ENCODE data around the gene RMND5B. TPM values are rescaled to one million over a fixed set of nuclear protein-coding genes. Genes with fewer than 3 reads are reported as not detected.

Gene RMND5B
- total and polyA plus RNA-seq, 2 experiments from 2014 or later: 27.2 to 42.2 TPM

DNA sequence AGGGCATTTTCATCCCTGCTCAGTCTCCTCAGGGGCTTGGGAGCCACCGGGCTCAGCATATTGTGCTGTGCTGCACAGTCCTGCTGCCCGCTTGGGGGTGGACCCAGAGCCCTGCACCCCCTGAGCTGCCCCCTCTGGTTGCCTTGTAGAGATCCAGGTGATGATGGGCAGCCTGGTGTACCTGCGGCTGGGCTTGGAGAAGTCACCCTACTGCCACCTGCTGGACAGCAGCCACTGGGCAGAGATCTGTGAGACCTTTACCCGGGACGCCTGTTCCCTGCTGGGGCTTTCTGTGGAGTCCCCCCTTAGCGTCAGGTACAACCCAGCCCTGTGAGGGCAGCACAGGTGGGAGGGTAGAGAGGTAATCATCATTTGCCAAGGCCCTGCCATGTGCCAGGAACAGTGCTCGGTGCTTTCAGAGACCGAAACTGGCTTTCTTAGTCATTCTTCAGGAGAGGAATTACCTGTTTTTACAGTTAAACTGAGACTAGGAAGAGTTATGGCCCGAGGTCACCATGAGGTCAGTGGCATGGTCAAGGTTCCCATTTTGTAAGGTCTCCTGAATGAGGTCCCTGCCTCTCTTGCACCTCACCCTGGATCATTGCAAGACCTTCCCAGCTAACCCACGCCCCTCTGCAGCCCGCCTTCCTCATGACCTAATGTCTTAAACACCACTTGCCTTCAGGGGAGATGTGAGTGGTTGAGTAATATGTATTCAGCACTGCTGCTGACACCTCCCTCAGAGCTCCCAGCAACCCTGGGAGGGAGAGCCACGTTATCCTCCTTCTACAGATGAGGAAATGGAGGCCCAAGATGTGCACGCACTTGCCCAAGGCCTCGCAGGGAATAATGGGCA lies 15.4 kb downstream of the RMND5B start:
- no peaks in the 10 kb centered on the region for H3K27me3 ChIP-seq
- H3K36me3 ChIP-seq (replicated peaks; ENCODE audit: insufficient read depth, low read depth): no peaks in the 10 kb centered on the region
- WGBS (ENCODE audit: low lambda C conversion rate, missing lambda C conversion rate): 58% methylated on average over 14 of the region's 14 CpGs

DNA sequence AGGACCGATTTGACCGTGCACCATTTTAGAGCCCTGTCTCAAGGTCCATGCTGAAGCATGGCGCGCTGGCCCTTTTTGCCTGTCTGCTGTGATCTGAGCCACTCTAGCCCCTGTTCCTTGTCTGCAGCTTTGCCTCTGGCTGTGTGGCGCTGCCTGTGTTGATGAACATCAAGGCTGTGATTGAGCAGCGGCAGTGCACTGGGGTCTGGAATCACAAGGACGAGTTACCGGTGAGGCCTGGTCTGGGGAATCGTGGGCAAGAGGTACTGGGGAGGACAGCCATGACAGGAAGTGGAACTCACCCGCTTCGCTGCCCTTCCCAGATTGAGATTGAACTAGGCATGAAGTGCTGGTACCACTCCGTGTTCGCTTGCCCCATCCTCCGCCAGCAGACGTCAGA lies 16.6 kb downstream of the RMND5B start:
- TF ChIP-seq EZH2phosphoT487 (IDR thresholded peaks at IDR 0.05; ENCODE audit: low read depth, severe bottlenecking, unreplicated experiment): no peak
- TF ChIP-seq CTCF (IDR thresholded peaks at IDR 0.05; ENCODE audit: poor library complexity): no peak
- no peak for TF ChIP-seq EZH2 (IDR thresholded peaks at IDR 0.05; ENCODE audit: borderline replicate concordance)

More for the DNA sequence above, 15.4 kb downstream of the RMND5B start:
- DNase-seq (ENCODE audit: low spot score): peak; percentile 82
- H3K4me3 ChIP-seq: no peak overlapping the region
- H3K9me3 ChIP-seq (ENCODE audit: low read depth): no peaks in the 10 kb centered on the region
- H3K79me2 ChIP-seq: no peaks in the 10 kb centered on the region
- H3K4me2 ChIP-seq: no peak overlapping the region
- no peaks in the 10 kb centered on the region for H3K4me1 ChIP-seq (ENCODE audit: insufficient read depth)
- no peak overlapping the region for H3K27ac ChIP-seq
- no peak overlapping the region for H2AFZ ChIP-seq
- H3K9me2 ChIP-seq (replicated peaks; ENCODE audit: insufficient read depth): no peaks in the 10 kb centered on the region
- no peaks in the 10 kb centered on the region for H4K20me1 ChIP-seq (ENCODE audit: insufficient read depth, poor library complexity, severe bottlenecking)
- no peak for TF ChIP-seq EZH2 (IDR thresholded peaks at IDR 0.05; ENCODE audit: borderline replicate concordance)
- peak; percentile 68 for TF ChIP-seq CTCF (IDR thresholded peaks at IDR 0.05; ENCODE audit: poor library complexity)
- TF ChIP-seq EZH2phosphoT487 (IDR thresholded peaks at IDR 0.05; ENCODE audit: low read depth, severe bottlenecking, unreplicated experiment): no peak

GRCh38 chr5:178149199-178149932 lies 18.6 kb downstream of the RMND5B start:
- Histone ChIP-seq H3K9me2 (replicated peaks; ENCODE audit: insufficient read depth) (no peaks in the 10 kb centered on the region), H3K36me3 (replicated peaks; ENCODE audit: insufficient read depth, low read depth) (no peaks in the 10 kb centered on the region), H3K9me3 (ENCODE audit: low read depth) (no peaks in the 10 kb centered on the region), H3K27ac (no peak overlapping the region), H2AFZ (no peak overlapping the region), H3K79me2 (peaks cover 11% of the 10 kb centered on the region), H3K27me3 (no peaks in the 10 kb centered on the region), H3K4me3 (no peak overlapping the region), H3K4me1 (ENCODE audit: insufficient read depth) (peaks cover 5% of the 10 kb centered on the region), H3K4me2 (no peak overlapping the region), H4K20me1 (ENCODE audit: insufficient read depth, poor library complexity, severe bottlenecking) (no peaks in the 10 kb centered on the region)
- DNase-seq (ENCODE audit: low spot score): no peak
- TF ChIP-seq EZH2 (IDR thresholded peaks at IDR 0.05; ENCODE audit: borderline replicate concordance) (no peak), EZH2phosphoT487 (IDR thresholded peaks at IDR 0.05; ENCODE audit: low read depth, severe bottlenecking, unreplicated experiment) (no peak), CTCF (IDR thresholded peaks at IDR 0.05; ENCODE audit: poor library complexity) (no peak)
- WGBS (ENCODE audit: low lambda C conversion rate, missing lambda C conversion rate): 94% methylated on average over 11 of the region's 11 CpGs

More for the DNA sequence above, 16.6 kb downstream of the RMND5B start:
- no peak overlapping the region for H3K27ac ChIP-seq
- no peak overlapping the region for H3K4me2 ChIP-seq
- H3K79me2 ChIP-seq: peaks cover 4% of the 10 kb centered on the region
- H3K4me3 ChIP-seq: no peak overlapping the region
- H3K27me3 ChIP-seq: no peaks in the 10 kb centered on the region
- 84% methylated on average over 15 of the region's 15 CpGs for WGBS (ENCODE audit: low lambda C conversion rate, missing lambda C conversion rate)
- DNase-seq (ENCODE audit: low spot score): no peak
- no peaks in the 10 kb centered on the region for H4K20me1 ChIP-seq (ENCODE audit: insufficient read depth, poor library complexity, severe bottlenecking)
- H2AFZ ChIP-seq: no peak overlapping the region
- no peaks in the 10 kb centered on the region for H3K9me2 ChIP-seq (replicated peaks; ENCODE audit: insufficient read depth)
- H3K36me3 ChIP-seq (replicated peaks; ENCODE audit: insufficient read depth, low read depth): no peaks in the 10 kb centered on the region
- H3K4me1 ChIP-seq (ENCODE audit: insufficient read depth): no peaks in the 10 kb centered on the region
- H3K9me3 ChIP-seq (ENCODE audit: low read depth): no peaks in the 10 kb centered on the region

All from hepatocyte (in vitro differentiated cells).